Mesenteric fat pad (tissue), 1 donor: ENCODE data around the gene C4orf36. TPM values are rescaled to one million over a fixed set of nuclear protein-coding genes. Genes with fewer than 3 reads are reported as not detected.

Experiments
- total RNA-seq: library from RNA; stranded (reverse); fragmentation: NEBNext Ultra II Directional; extraction: Animal tissue kit (Norgen Biotek cat#: 25700); gene quantifications from one replicate; pipeline ENCODE4 v1.2.1, GENCODE V29; 2021
- donor health status: DM: yes; HTN: yes; CAD: no.

The C4orf36 gene
- total RNA-seq, 1 donor from 2014 or later, result 1.2 TPM

Other genes starting within 250 kb of the C4orf36 start
- gene SLC10A6, start 43.0 kb downstream of the C4orf36 start, total RNA-seq, result 5.2 TPM
- 122 TPM for gene AFF1, start 42.6 kb upstream of the C4orf36 start, total RNA-seq